ENCODE data around the gene ASF1B.

DNA sequence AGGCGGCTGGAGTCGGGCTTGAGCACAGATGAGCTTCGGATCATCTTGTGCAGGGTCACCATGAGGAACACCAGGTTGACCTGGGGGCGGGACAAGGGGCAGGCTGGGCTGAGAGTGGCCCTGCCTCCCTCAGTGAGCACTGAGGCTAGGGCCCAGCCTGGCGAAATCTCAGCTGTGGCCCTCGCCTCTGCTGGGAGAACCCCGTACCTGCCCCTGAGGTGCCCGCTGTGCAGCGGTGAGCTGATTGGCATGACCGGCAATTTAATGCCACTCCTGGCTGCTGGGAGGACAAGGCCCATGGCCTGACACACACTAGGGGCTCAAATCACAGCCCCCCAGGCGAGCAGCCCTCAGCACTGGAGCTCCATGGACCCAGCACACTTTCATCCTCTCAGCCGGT is 19.7 kb upstream of the ASF1B start:
- TF ChIP-seq EZH2phosphoT487 (IDR thresholded peaks at IDR 0.05; ENCODE audit: borderline replicate concordance, low read length): no peak
- TF ChIP-seq, protein P1, sequence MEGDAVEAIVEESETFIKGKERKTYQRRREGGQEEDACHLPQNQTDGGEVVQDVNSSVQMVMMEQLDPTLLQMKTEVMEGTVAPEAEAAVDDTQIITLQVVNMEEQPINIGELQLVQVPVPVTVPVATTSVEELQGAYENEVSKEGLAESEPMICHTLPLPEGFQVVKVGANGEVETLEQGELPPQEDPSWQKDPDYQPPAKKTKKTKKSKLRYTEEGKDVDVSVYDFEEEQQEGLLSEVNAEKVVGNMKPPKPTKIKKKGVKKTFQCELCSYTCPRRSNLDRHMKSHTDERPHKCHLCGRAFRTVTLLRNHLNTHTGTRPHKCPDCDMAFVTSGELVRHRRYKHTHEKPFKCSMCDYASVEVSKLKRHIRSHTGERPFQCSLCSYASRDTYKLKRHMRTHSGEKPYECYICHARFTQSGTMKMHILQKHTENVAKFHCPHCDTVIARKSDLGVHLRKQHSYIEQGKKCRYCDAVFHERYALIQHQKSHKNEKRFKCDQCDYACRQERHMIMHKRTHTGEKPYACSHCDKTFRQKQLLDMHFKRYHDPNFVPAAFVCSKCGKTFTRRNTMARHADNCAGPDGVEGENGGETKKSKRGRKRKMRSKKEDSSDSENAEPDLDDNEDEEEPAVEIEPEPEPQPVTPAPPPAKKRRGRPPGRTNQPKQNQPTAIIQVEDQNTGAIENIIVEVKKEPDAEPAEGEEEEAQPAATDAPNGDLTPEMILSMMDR (IDR thresholded peaks at IDR 0.05; ENCODE audit: low read depth, low read length, poor library complexity, severe bottlenecking): no peak

Measured in DOHH2 (cell line).